Endometrium (tissue), 2 donors: Measurements from ENCODE around the gene SNX32.

Experiments
- FAIRE-seq: peaks from 2 replicates; lab custom pipeline; 2012; peaks lifted over from hg19 to GRCh38; lab: Jason Lieb, UNC
- donor health status: control.
- donor health status: control.

SNX32 gene

GRCh38 chr11:65833297-65834030 lies at the start of gene SNX32:
Gene SNX32 (plus strand): TSS chr11:65833963. CDS start chr11:65834066, 103 bp downstream.
- peak; percentile 70 for FAIRE-seq

- no peak for FAIRE-seq
Observed at GRCh38 chr11:65785319-65786007, 48.3 kb upstream of the SNX32 start.

GRCh38 chr11:65786008-65786785 lies 47.6 kb upstream of the SNX32 start:
- no peak for FAIRE-seq

- FAIRE-seq, result no peak
Observed at GRCh38 chr11:65786786-65787636, 46.8 kb upstream of the SNX32 start, which contains the start of gene OVOL1. Gene OVOL1 (plus strand): TSS chr11:65787063. CDS start chr11:65787374, 311 bp downstream.

GRCh38 chr11:65787649-65788622 lies 45.8 kb upstream of the SNX32 start:
- FAIRE-seq, result no peak

- FAIRE-seq, result no peak
Observed at GRCh38 chr11:65788821-65789220, 44.9 kb upstream of the SNX32 start.

- no peak for FAIRE-seq
Observed at GRCh38 chr11:65789230-65790103, 44.3 kb upstream of the SNX32 start.

- FAIRE-seq, result no peak
Observed at GRCh38 chr11:65790104-65790901, 43.5 kb upstream of the SNX32 start.

GRCh38 chr11:65790902-65791650 lies 42.7 kb upstream of the SNX32 start:
- FAIRE-seq, result no peak

- FAIRE-seq, result no peak
Observed at GRCh38 chr11:65791719-65792213, 42.0 kb upstream of the SNX32 start.

- no peak for FAIRE-seq
Observed at GRCh38 chr11:65792456-65792855, 41.3 kb upstream of the SNX32 start.

- FAIRE-seq, result no peak
Observed at GRCh38 chr11:65793144-65793581, 40.6 kb upstream of the SNX32 start.

GRCh38 chr11:65793625-65794400 lies 40.0 kb upstream of the SNX32 start:
- FAIRE-seq, result no peak

- FAIRE-seq, result no peak
Observed at GRCh38 chr11:65794570-65795510, 38.9 kb upstream of the SNX32 start.

- no peak for FAIRE-seq
Observed at GRCh38 chr11:65796726-65797601, 36.8 kb upstream of the SNX32 start.
